GM19467 (cell line): ENCODE results near the gene PCBP1.
A peak's percentile ranks its signal among the peaks of the same experiment; 100 is the strongest.
"Not testable (repeated sequence)": the region's sequence is repeated elsewhere in the genome, so short reads cannot be mapped to it uniquely, and the experiment has no call there.

Experiments
- ATAC-seq: cut with Tn5 transposase; IDR thresholded peaks from one replicate; pipeline ENCODE4 v1.9.1; 2021; ENCODE audit warnings: mild to moderate bottlenecking, moderate library complexity; ENCODE audit not compliant: unreplicated experiment

The PCBP1 gene

DNA sequence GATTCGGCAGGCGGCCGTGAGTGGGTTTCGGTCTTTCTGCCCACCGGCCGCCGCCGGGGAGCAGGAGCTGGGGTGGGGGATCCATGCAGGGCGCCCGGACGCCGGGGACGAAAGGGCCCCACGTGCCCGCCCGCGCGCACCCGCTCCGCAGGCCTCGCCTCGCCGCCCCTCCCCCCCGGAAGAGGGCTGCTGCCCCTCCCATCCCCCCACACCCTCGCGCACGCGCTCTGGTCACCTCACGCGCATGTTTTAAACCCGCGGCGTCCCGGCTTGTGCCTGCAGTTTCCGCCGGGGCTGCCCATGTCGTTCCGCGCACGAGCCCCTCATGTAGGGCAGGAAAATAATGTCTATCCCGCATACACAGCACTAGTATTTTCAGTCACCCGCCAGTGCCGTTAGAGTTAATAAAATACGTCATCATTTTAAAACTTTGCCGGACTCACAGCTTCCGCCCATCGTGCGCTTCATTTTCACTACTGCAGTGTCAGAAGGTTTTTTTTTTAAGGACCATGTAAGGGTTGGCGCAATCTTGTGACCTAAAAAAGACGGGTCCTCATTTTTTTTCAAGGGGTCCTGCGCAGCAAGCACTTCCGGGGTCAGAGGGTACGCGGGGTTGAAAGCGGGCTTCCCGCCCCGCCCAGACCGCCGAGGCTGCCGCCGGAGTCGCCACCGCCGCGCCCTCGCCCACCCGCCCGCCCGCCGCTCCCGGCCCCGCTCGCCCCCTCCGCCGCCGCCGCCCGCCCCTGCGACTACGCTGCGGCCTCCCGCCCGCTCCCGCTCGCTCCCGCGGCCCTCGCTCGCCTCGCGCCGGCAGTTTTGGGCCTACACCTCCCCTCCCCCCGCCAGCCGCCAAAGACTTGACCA is at the start of gene PCBP1:
PCBP1 (plus strand) TSS at position 640 of the 864 bp plus-strand sequence. CDS start 267 bp downstream, outside the sequence.
- peak; percentile 39 for ATAC-seq

DNA sequence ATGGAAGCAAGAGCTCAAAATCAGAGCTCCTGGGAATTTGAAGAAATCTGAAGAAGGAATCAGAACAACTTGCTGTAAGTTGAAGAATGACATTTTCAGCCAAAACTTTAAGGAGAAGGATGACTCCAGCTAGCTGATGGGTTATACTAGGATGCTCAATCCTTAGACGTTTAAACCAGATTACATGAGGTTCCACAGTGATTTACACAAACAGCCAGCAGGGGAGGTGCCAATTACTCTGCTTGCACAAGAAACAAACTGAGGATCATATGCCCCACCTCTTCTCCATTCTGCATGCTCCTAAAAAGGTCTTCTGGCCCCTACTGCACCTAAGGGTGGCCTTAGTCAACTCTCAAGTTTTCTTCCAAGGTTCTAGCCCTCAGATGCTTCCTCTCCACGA is 47.9 kb upstream of the PCBP1 start:
- ATAC-seq = no peak

DNA sequence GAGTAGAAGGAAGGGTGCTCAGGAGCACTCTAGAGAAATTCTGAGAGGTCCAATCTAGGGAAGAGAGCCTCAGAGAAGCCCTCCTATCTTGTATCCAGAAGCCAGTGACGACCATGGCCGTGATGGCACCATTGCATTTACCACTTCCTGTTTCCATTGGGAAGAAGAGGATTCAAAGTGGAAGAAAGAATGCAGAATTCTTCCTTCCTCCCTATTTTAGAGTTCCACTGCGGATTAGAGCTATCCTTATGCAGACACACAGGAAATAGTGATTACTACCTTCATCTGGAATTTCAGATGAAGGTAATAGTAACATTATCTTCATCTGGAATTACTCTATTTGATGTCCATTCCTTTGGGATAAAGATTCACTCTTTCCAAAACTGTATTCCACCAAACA is 45.6 kb upstream of the PCBP1 start:
- no peak for ATAC-seq

DNA sequence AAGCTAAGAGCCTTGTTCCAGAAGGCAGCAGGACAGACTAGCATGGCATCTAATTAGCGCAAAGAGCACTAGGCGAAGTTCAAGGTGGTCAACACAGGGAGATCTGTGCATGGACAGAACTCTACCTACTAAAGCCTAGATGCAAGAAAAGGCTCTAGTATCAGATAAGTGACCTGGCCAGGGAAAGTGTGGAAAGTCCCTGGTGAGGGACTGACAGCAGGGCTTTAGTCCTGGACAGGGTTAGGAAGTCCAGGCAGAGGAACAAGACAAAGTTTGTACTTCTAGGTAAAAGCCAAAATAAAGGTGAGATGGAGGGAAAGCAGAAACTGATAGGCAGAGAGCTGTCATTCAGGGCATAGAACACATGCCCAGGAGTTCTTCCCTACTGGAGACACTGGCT is 45.0 kb upstream of the PCBP1 start:
- ATAC-seq = no peak

DNA sequence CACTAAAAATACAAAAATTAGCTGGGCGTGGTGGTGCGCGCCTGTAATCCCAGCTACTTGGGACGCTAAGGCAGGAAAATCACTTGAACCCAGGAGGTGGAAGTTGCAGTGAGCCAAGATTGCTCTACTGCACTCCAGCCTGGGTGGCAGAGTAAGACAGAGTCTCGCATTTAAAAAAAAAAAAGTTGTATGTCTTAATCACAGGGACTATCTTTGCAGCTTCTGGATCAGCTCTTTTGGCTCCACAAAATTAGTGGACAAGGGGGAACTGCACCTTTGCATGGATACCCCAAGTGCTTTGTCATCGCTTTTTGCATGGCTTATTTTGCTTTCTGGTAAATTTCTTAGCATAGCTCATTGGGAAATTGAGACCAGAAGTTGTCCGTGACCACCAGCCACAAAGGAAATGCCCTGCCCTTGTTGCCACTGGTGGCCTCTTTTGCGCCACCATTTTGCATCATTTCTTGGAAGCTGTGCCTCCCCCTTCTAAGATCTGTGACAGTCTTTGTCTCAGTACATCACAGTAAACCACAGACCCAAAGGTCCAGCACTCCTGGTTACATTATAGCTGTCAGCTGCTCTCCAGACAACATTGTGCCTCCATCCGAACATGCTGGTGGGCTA is 43.9 kb upstream of the PCBP1 start:
- ATAC-seq = no peak

DNA sequence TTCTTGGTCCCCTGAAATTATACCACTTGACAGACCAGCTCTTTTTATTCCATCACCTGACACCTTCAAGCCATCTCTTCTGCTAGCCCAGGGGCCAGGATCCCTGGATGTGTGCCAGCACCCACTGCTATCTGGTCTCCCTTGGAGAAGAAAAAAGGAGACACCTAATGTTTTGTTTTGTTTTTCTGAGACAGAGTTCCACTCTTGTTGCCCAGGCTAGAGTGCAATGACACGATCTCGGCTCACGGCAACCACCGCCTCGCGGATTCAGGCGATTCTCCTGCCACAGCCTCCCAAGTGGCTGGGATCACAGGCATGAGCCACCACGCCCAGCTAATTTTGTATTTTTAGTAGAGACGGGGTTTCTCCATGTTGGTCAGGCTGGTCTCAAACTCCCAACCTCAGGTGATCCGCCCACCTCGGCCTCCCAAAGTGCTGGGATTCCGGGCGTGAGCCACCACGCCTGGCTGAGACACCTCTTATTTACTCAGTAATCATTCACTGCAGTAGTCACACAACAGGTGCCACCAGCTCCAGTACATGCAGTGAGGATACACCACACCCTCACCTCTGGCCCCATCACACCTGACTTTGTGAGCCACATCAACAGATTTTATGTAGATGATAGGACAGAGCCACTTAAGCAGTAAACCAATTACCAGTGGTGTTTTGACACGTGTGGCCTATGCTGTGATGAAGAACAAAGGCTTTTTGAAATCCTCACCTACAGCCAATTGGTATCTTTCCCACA is 42.8 kb upstream of the PCBP1 start:
- no peak for ATAC-seq

DNA sequence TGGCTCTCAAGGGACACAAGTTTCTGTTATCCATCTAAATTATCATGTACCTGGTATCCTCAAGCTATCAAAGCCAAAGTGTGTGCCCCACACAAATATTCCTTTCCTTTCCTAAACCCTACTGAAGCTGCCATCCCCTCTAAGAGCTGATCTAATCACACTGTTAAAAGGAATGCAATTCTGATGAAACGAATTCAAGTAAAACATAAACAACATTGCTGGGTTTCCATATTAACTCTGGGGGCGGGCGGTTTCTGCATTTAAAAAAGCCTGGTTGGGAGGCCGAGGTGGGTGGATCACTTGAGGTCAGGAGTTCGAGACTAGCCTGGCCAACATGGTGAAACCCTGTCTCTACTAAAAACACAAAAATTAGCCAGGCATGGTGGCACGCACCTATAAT is 41.9 kb upstream of the PCBP1 start:
- ATAC-seq = no peak

DNA sequence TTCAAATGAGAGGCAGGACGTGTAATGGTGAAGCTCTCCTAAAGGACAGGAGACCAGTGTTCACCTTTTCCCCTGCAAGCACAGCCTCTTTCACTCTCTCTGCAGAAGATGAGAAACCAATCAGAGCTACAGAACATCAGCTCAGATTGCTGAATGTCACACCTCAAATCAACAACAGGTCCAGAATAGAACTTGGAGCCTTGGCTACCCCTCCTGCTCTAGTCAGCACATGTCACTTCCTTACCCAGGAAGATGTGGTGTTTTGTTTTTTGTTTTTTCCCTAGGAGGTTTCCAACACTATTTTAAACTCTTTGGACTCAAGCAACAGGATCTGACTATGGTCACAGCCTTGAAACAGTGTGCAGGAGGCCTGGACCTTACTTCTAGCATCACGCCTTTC is 41.3 kb upstream of the PCBP1 start:
- ATAC-seq = no peak

DNA sequence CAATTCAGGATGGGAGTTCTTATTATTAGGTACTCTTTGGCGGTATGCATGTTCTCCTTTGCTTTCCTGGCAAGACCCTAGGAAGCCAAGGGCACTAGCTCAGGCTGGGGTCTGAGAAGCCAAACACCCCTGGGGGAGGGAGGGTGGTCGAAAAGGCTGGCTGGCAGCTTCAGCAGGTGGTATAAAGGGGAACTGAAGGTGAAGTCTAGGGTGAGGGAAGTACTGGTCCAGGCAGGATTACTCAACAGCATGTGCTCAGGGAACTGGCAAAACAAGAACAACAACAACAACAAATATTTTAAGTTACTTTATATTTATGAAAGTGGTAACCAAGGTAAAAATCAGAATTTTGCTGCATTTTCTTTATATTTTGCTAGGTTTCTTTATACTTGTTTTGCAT is 40.7 kb upstream of the PCBP1 start:
- no peak for ATAC-seq

DNA sequence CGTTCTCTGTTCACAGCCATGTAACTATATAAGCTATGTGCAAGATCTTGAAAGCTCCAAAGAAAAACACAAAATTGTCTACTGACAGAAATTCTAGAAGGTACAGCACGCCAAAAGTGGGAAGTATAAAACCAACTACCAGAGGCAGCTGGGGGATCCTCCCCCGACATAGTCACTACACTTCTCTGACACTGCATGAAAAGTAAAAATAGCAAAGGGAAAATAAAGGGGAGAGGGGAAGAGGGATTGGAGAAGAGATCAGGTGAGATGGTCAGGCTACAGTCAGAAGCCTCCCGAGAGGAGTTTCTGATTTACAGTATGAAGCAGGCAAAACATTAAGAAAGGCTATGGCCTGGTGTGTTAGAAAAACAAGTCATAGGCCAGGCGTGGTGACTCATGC is 39.8 kb upstream of the PCBP1 start:
- ATAC-seq = no peak

DNA sequence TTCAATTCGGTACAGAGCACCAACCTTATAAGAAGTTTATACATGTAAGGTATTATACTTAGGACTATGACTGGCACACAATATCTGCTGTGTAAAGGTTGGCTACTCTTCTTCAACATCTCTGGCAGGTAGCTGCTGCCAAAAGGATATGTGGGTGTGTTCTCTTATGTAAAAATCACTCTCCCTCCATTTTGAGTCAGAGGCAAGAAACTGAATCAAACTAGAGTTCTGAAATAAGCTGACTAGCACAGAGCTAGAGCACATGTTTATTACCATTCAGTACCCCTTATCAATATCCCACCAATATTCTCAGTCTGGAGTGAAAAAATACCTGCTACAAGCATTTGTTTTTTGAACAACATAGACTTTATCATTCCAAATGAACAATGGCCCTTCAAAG is 38.0 kb upstream of the PCBP1 start:
- ATAC-seq = no peak

DNA sequence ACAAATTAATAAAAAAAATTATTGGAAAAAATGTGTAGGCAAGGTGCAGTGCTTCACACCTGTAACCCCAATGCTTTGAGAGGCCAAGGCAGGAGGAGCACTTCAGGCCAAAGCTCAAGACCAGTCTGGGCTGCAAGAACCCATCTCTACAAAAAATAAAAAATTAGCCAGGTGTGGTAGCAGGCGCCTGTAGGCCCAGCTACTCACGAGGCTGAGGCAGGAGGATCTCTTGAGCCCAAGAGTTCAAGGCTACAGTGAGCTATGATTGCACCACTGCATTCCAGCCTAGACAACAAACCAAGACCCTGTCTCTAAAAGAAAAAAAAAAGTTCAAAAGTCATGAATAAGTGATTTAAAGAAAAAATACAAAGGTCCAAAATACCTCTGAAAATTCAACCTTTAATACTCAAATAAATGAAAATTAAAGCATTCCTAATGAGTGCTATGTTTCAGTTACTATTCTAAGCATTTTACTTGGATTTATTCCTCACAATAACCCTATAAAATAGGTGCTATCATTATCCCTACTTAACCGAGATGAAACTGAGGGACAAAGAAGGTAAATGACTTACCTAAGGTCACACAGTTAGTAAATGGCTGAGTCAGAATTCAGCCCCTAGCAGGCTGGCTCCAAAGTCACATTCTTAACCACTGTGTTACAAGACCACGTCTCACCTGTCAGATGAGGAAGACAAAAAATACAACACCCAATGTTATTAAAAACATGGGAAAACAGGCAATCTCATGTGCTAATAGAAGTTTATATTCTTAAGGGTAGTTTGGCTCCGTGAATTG is 36.4 kb upstream of the PCBP1 start:
- no peak for ATAC-seq

DNA sequence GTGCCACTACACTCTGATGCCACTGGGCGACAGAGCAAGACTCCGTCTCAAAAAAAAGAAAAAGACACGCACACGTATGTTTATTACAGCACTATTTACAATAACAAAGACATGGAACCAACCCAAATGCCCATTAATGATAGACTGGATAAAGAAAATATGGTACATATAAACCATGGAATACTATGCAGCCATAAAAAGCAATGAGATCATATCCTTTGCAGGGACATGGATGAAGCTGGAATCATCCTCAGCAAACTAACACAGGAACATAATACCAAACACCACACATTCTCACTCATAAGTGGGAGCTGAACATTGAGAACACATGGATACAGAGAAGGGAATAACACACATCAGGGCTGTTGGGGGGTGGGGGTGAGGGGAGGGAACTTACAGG is 32.0 kb upstream of the PCBP1 start:
- ATAC-seq = not testable (repeated sequence)

DNA sequence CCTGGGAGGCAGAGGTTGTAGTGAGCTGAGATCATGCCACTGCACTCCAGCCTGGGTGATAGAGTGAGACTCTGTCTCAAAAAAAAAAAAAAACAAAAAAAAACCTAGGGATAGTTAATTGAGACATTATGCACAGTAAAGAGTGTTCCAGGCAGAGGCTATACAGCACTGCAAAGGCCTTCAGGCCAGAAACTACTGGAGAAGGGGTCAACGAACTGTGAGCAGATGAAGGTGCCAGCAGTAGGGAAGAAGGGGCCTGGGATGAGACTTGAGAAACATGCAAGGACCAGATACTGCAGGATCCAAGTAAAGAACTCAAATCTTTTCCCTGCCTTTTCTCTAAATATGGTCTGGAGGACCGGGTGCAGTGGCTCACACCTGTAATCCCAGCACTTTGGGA is 26.0 kb upstream of the PCBP1 start:
- no peak for ATAC-seq

DNA sequence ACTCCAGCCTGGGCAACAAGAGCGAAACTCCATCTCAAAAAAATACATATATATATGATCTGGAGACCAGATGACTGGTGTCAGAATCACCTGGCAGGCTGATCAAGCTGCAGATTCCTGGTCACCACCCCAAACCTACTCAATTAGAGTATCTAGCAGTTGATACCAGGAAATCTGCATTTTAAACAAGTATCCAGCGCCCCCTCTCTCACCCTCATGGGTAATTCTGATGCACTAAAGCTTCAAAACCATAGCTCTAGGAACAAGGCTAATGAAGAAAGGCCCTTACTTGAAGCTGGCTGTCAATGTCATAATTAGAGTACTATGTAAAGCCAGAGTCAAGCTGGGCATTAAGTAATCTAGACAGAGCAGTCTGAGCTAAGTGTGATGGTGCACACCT is 25.0 kb upstream of the PCBP1 start:
- ATAC-seq = no peak

DNA sequence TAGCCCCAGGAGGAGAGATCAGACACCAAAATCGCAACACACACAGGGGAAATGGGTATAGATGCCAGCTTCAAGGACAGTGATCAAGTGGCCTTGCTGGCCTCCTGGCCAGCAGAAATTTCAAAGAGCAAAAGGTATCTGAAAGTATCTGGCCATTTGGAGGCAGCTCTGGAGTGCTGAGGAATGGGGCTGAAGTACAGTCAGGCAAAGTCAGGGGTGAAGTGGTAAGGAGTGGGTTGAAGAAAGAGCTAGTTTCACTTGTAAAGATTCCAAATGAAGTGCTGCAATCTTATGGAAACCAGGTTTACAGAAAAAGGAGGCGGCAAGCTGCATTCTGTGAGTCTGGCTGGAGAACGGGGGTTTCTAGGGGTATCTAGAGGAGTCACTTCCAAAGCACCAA is 19.2 kb upstream of the PCBP1 start:
- no peak for ATAC-seq

DNA sequence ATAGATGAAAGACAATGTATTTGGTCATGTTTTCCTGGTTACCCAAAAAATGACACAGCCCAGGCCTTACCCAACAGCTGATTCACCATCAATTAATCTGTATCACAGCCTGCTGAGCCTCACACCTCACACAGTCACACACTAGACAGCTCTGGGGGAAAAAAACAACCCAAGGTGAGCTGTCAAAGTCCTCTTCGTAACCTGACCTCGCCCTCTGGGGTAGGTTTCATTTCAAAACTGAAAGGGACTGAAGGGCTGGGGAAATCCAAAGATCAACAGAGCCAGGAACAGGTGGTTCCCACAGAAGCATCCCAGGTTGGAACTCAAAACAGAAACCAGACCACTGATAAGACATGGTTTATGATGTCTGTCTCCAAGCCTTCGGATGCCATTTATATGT is 18.2 kb upstream of the PCBP1 start:
- ATAC-seq = peak; percentile 61

DNA sequence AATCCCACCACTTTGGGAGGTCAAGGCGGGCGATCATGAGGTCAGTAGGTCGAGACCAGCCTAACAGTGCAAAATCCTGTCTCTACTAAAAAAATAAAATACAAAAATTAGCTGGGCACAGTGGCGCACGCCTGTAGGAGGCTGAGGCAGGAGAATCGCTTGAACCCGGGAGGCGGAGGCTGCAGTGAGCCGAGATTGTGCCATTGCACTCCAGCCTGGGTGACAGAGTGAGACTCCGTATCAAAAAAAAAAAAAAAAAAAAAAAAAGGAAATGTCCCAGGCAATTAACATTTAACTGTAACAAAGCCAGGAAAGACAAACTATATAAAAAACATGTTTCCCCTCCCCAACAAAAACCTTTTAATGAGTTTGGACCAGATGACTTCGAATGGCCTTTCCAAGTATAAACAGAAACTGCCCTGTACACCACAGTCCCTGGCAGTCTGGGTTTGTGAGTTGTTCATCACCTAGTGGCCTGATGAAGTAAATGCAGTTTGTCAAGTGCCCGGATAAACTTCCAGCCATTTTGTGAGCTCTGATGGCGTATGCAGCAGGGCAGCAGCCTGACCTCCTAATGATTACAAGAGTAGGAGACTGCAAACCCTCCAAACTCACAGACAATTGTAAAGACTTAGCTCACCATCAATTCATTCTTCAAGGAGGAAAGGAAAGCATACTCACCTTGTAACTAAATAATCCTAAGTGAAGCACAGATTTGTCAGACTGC is 16.6 kb upstream of the PCBP1 start:
- peak; percentile 73 for ATAC-seq

DNA sequence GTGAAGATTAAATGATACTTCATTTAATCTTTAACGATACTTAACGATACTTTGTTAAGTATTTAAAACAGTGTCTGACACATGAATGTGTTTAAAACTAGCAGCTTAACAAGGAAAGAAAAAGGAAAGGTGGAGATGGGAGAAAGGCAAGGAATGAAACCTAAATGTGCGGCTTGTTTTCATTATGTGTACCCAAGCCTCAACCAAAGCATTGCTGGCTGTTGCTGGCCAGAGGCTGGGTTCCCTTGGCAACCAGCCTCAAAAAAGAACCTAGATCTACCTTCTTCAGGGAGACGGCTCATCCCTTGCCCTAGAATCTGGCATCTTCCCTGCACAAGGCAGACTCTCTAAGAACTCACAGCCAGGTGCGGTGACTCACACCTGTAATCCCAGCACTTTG is 13.8 kb upstream of the PCBP1 start:
- ATAC-seq = no peak

DNA sequence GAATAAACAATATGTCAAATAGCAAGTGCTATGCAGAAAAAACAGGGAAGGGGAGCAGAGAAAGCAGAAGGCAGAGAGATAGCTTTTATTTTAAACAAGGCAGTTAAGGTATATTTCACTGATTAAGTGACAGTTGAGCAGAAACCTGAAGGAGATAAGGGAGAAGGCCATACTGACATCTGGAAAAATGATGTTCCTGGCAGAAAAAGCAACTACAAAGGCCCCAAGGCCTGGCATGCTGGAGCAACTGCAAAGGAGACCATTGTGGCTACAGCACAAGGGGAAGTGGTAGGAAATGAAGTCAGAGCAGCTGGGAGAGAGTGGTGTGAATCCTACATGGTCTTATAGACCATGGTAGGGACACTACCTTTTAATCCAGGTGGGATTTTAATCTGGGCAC is 8.9 kb upstream of the PCBP1 start:
- no peak for ATAC-seq
